ENCODE measurements around the gene PCDHB16. TPM values are rescaled to one million over a fixed set of nuclear protein-coding genes. Genes with fewer than 3 reads are reported as not detected.
"Not testable (repeated sequence)": the region's sequence is repeated elsewhere in the genome, so short reads cannot be mapped to it uniquely, and the experiment has no call there.

Gene PCDHB16
- 0.32 and 0.69 TPM in 2 replicates for total RNA-seq (2014; rRNA removed; shearing (Covaris generic))
- polyA plus RNA-seq (2014; cell fraction: nucleus; rRNA removed) = 0.21 and 0.32 TPM in 2 replicates

GRCh38 chr5:141182248-141182647, at the start of gene PCDHB16:
PCDHB16 (plus strand) TSS chr5:141182387; CDS start chr5:141182560, 173 bp downstream.
- DNase-seq (ENCODE audit: extremely low read depth, low read depth) = peak; percentile 60

- DNase-seq (ENCODE audit: extremely low read depth, low read depth) = peak; percentile 9
Observed at GRCh38 chr5:141135030-141135717, 47.0 kb upstream of the PCDHB16 start, which contains the start of gene PCDHB5. PCDHB5 (plus strand) TSS chr5:141135206; CDS start chr5:141135435, 229 bp downstream.

- no peak for DNase-seq (ENCODE audit: extremely low read depth, low read depth)
Observed at GRCh38 chr5:141135718-141136266, 46.4 kb upstream of the PCDHB16 start.

GRCh38 chr5:141137346-141137745, 44.8 kb upstream of the PCDHB16 start:
- DNase-seq (ENCODE audit: extremely low read depth, low read depth) = not testable (repeated sequence)

GRCh38 chr5:141149812-141150211, 32.4 kb upstream of the PCDHB16 start, which contains the start of gene PCDHB6:
PCDHB6 (plus strand) TSS chr5:141150057; CDS start chr5:141150258, 201 bp downstream.
- peak; percentile 22 for DNase-seq (ENCODE audit: extremely low read depth, low read depth)

GRCh38 chr5:141150224-141150992, 31.8 kb upstream of the PCDHB16 start:
- no peak for DNase-seq (ENCODE audit: extremely low read depth, low read depth)

- no peak for DNase-seq (ENCODE audit: extremely low read depth, low read depth)
Observed at GRCh38 chr5:141150993-141151325, 31.2 kb upstream of the PCDHB16 start.

- not testable (repeated sequence) for DNase-seq (ENCODE audit: extremely low read depth, low read depth)
Observed at GRCh38 chr5:141151632-141152031, 30.6 kb upstream of the PCDHB16 start.

GRCh38 chr5:141152096-141152495, 30.1 kb upstream of the PCDHB16 start:
- DNase-seq (ENCODE audit: extremely low read depth, low read depth) = not testable (repeated sequence)

- peak; percentile 3 for DNase-seq (ENCODE audit: extremely low read depth, low read depth)
Observed at GRCh38 chr5:141155540-141156374, 26.4 kb upstream of the PCDHB16 start.

- DNase-seq (ENCODE audit: extremely low read depth, low read depth) = not testable (repeated sequence)
Observed at GRCh38 chr5:141157356-141157755, 24.8 kb upstream of the PCDHB16 start.

- DNase-seq (ENCODE audit: extremely low read depth, low read depth) = not testable (repeated sequence)
Observed at GRCh38 chr5:141157901-141158300, 24.3 kb upstream of the PCDHB16 start.

- peak; percentile 52 for DNase-seq (ENCODE audit: extremely low read depth, low read depth)
Observed at GRCh38 chr5:141172381-141173204, 9.6 kb upstream of the PCDHB16 start, which contains the start of gene PCDHB7. PCDHB7 (plus strand) TSS chr5:141172644; CDS start chr5:141172836, 192 bp downstream.

GRCh38 chr5:141174291-141175104, 7.7 kb upstream of the PCDHB16 start:
- DNase-seq (ENCODE audit: extremely low read depth, low read depth) = not testable (repeated sequence)

GRCh38 chr5:141175933-141176332, 6.3 kb upstream of the PCDHB16 start:
- DNase-seq (ENCODE audit: extremely low read depth, low read depth) = no peak

GRCh38 chr5:141177577-141178191, 4.5 kb upstream of the PCDHB16 start, which contains the start of gene PCDHB8:
PCDHB8 (plus strand) TSS chr5:141177790; CDS start chr5:141178035, 245 bp downstream.
- peak; percentile 24 for DNase-seq (ENCODE audit: extremely low read depth, low read depth)

GRCh38 chr5:141179371-141179770, 2.8 kb upstream of the PCDHB16 start:
- DNase-seq (ENCODE audit: extremely low read depth, low read depth) = not testable (repeated sequence)

- not testable (repeated sequence) for DNase-seq (ENCODE audit: extremely low read depth, low read depth)
Observed at GRCh38 chr5:141179876-141180275, 2.3 kb upstream of the PCDHB16 start.

All from NCI-H460 (cell line).